OCI-LY7 (cell line): ENCODE measurements around the gene AIRE. TPM values are rescaled to one million over a fixed set of nuclear protein-coding genes. Genes with fewer than 3 reads are reported as not detected.
"Not testable (repeated sequence)": the region's sequence is repeated elsewhere in the genome, so short reads cannot be mapped to it uniquely, and the experiment has no call there.

Experiments used
- BruUV-seq: library from RNA; stranded (reverse); fragments of 400-500 nt; replicated peaks from 2 replicates; lab custom pipeline; 2021; lab: Mats Ljungman, UMichigan
- CTCF ChIA-PET: fragments of 300-600 bp; sonication (Branson Sonifier 250); formaldehyde crosslinking; loops from one replicate; lab custom pipeline; 2022; ENCODE audit warnings: antibody characterized with exemption; ENCODE audit not compliant: unreplicated experiment; lab: Charles Lee
- POLR2A ChIA-PET: fragments of 300-600 bp; sonication (Branson Sonifier 250); formaldehyde crosslinking; loops from one replicate; lab custom pipeline; 2022; ENCODE audit warnings: antibody characterized with exemption; lab: Charles Lee
- DNase-seq: peaks from one replicate; pipeline ENCODE4 v3.0.0-alpha.2; 2015; ENCODE audit warnings: low spot score
- H2AFZ ChIP-seq: fragments of 200-600 bp; sonication (generic), shearing (Covaris generic); 2 replicates; pipeline ENCODE4 v1.6.1; 2014; ENCODE audit warnings: mild to moderate bottlenecking, antibody characterized with exemption, low read length, moderate library complexity
- H3K27ac ChIP-seq: fragments of 200-600 bp; sonication (generic); 2 replicates; pipeline ENCODE4 v1.5.1; 2014; ENCODE audit warnings: mixed run types, low read depth, mild to moderate bottlenecking, moderate library complexity, low read length, inconsistent platforms; ENCODE audit not compliant: poor library complexity, severe bottlenecking
- H3K36me3 ChIP-seq: fragments of 200-600 bp; sonication (generic); 2 replicates; pipeline ENCODE4 v1.6.1; 2014; ENCODE audit warnings: mild to moderate bottlenecking, antibody characterized with exemption, low read length, moderate library complexity, mixed read lengths; ENCODE audit not compliant: insufficient read depth
- H3K4me1 ChIP-seq: fragments of 200-600 bp; sonication (generic); 2 replicates; pipeline ENCODE4 v1.5.1; 2014; ENCODE audit warnings: mild to moderate bottlenecking, low read length; ENCODE audit not compliant: insufficient read depth, poor library complexity, severe bottlenecking
- H3K4me2 ChIP-seq: fragments of 200-600 bp; sonication (generic); 2 replicates; pipeline ENCODE4 v1.6.1; 2014; ENCODE audit warnings: mild to moderate bottlenecking, low read length
- H3K4me3 ChIP-seq: fragments of 200-600 bp; sonication (generic); 2 replicates; pipeline ENCODE4 v1.5.1; 2014; ENCODE audit warnings: mild to moderate bottlenecking, low read depth, low read length; ENCODE audit not compliant: poor library complexity, severe bottlenecking
- H3K79me2 ChIP-seq: fragments of 200-600 bp; sonication (generic); 2 replicates; pipeline ENCODE4 v1.6.1; 2016; ENCODE audit warnings: low read depth, mild to moderate bottlenecking, low read length, moderate library complexity, mixed read lengths; ENCODE audit not compliant: insufficient read depth
- H3K9me2 ChIP-seq: fragments of 200-600 bp; sonication (generic); 2 replicates; pipeline ENCODE4 v1.6.1; 2016; ENCODE audit warnings: mild to moderate bottlenecking, low read length, mixed read lengths; ENCODE audit not compliant: insufficient read depth
- H3K9me3 ChIP-seq: fragments of 200-600 bp; sonication (generic); 2 replicates; pipeline ENCODE4 v1.6.1; 2014; ENCODE audit warnings: mild to moderate bottlenecking, mixed run types, low read length, mixed read lengths
- H4K20me1 ChIP-seq: fragments of 200-600 bp; sonication (generic); 2 replicates; pipeline ENCODE4 v1.6.1; 2014; ENCODE audit warnings: mild to moderate bottlenecking, antibody characterized with exemption, low read length, moderate library complexity, mixed read lengths; ENCODE audit not compliant: insufficient read depth
- EZH2phosphoT487 ChIP-seq: fragments of 200-600 bp; sonication (generic); IDR thresholded peaks from 2 replicates; pipeline ENCODE4 v1.6.1; 2018; ENCODE audit warnings: low read depth, borderline replicate concordance, mild to moderate bottlenecking, mixed run types, antibody characterized with exemption, low read length, moderate library complexity, mixed read lengths
- intact Hi-C: fragments of 100-400 bp; cut with micrococcal nuclease; formaldehyde crosslinking; loops from one replicate; pipeline ENCODE4 v1.10.0; 2022; ENCODE audit not compliant: unreplicated experiment
- total RNA-seq, 2 experiments: library from RNA; depleted of rRNA in 1 of 2; stranded (reverse); fragments of >200 nt in 1 of 2; shearing (Covaris generic) in 1 of 2; gene quantifications; 2 replicates each; pipeline ENCODE4 v1.2.3, GENCODE V29; 2014 to 2022
- TF ChIP-seq, protein P1 (sequence below): fragments of 200-600 bp; sonication (generic); conservative IDR thresholded peaks from 2 replicates; pipeline ENCODE4 v1.5.1; 2014; ENCODE audit warnings: mild to moderate bottlenecking, antibody characterized with exemption, low read length, moderate library complexity, mixed read lengths

AIRE gene
- total RNA-seq, 2 experiments from 2014 or later, result not detected

DNA sequence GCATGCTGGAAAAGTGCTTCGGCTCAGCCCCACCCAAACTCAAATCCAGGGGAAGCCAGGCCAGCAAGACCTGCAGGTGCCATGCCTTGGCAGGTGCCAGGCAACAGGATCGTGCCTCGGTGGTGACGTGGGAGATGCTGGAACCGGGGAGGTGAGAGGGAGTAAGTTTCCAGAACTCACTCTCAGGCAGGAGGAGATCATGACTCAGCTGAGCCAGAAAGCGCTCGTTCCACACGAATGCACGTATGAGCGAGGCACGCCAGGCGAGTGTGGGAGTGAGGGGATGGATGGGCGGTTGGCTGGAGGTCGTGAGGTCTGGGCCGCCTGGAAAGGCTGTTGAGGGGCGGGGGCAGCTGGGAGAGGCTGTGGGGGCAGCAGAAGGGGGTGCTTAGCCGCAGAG lies 37.8 kb upstream of the AIRE start:
- H3K4me1 ChIP-seq, H3K4me3 ChIP-seq, POLR2A ChIA-PET, H3K27ac ChIP-seq, intact Hi-C loops, CTCF ChIA-PET, DNase-seq, H2AFZ ChIP-seq, H4K20me1 ChIP-seq, H3K9me2 ChIP-seq, H3K9me3 ChIP-seq, BruUV-seq, H3K36me3 ChIP-seq, H3K4me2 ChIP-seq, H3K79me2 ChIP-seq: not testable (repeated sequence)

DNA sequence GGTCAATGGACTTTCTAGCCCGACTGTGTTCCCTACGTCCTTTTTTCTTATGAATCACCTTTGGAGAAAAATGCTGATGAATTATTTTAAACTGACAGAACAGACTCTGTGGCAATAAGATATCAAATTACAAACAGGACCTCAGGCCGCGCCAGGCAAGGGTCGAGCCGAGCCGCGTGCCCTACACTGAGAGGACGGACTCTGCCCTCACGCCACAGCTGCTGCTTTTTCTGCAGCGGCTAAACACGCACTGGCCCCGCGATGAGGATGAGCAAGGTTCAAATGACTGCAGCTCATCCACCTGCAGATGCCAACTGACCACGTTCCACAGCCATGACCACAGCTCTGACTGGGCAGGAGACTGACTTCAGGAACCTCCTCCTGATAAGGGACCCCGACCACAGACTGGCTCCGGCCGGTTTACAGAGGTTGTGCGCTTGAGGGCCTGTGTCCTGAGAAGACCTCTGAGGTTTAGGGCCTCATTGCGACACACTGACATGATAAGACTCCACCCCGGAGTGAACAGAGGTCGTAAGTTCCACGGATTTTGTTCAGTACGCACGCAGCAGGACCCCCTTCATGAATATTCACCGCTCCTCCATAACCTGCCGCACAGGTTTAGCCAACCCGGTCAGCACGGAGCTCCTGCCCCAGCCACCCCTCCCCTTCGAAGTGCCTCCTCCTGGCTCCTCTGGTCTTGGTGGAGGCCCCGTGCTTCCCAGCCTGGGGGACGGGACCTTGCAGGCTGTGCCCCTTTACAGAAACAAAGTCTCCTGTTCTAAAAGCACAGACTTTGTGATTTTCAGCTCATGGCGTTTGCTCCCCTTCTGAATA lies 36.3 kb upstream of the AIRE start:
- DNase-seq, BruUV-seq, H2AFZ ChIP-seq, intact Hi-C loops, H3K9me2 ChIP-seq, H3K4me3 ChIP-seq, H3K27ac ChIP-seq, H4K20me1 ChIP-seq, H3K4me2 ChIP-seq, H3K79me2 ChIP-seq, H3K4me1 ChIP-seq, POLR2A ChIA-PET, CTCF ChIA-PET, H3K9me3 ChIP-seq, H3K36me3 ChIP-seq: not testable (repeated sequence)

DNA sequence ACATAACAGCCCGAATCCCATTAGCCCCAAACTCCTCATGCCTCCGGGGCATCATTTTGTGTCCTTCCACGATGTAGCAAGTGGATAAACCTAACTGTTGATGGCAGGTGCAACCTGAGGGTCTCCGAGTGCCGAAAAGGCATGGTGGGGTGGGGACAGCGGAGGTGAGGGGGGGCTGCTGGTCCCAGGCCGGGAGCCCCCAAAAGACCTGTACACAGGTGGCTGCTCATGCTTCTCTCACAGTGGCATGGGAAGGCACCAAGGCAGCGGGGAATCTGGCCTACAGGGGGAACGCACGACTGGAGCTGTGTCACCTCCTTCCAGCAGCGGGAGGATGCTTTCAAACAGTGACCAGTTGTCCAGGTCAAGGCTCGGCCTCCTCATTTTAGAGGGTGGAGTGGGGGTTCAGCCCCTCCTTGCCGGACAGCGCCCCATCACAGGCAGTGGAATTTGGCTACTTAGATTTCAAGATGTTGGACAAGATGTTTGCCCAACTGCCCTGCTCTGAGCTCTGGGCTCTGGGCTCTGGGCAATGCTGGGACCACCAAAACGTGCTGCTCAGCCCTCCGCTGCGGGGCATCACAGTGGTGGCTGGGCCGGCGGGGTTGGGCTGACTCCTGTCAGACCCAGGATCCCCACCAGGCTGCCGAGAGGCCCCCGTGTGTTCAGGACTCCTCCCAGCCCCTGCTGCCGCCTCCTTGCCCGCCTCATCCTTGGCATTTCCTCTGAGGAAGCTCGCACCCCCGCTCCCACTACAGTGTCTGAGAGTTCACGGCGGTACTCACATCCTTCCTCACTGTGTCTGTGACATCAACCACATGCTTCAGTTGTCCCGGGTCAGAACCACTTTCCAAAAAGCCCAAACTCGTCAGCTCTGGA lies 31.6 kb upstream of the AIRE start:
- Histone ChIP-seq H3K4me1 (no peaks in the 10 kb centered on the region), H3K27ac (no peak overlapping the region), H2AFZ (no peak overlapping the region), H3K9me2 (no peaks in the 10 kb centered on the region), H3K4me2 (no peak overlapping the region), H3K79me2 (no peaks in the 10 kb centered on the region), H3K36me3 (no peaks in the 10 kb centered on the region), H4K20me1 (no peaks in the 10 kb centered on the region), H3K4me3 (no peak overlapping the region), H3K9me3 (no peaks in the 10 kb centered on the region)
- CTCF ChIA-PET, result no interaction called here
- BruUV-seq, result no TSS peak
- POLR2A ChIA-PET, result no interaction called here
- intact Hi-C loops, result no loop called here
- no peak for TF ChIP-seq EZH2phosphoT487
- TF ChIP-seq, protein P1, sequence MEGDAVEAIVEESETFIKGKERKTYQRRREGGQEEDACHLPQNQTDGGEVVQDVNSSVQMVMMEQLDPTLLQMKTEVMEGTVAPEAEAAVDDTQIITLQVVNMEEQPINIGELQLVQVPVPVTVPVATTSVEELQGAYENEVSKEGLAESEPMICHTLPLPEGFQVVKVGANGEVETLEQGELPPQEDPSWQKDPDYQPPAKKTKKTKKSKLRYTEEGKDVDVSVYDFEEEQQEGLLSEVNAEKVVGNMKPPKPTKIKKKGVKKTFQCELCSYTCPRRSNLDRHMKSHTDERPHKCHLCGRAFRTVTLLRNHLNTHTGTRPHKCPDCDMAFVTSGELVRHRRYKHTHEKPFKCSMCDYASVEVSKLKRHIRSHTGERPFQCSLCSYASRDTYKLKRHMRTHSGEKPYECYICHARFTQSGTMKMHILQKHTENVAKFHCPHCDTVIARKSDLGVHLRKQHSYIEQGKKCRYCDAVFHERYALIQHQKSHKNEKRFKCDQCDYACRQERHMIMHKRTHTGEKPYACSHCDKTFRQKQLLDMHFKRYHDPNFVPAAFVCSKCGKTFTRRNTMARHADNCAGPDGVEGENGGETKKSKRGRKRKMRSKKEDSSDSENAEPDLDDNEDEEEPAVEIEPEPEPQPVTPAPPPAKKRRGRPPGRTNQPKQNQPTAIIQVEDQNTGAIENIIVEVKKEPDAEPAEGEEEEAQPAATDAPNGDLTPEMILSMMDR, result no peak
- DNase-seq, result no peak
